Activated T-helper 1 cell treated with Interleukin-2 at 50 U/mL for 16 hours (primary cell): ENCODE results near the gene VPS41.

Experiments used
- DNase-seq: peaks from one replicate; pipeline ENCODE4 v3.0.0-alpha.2; 2020; ENCODE audit warnings: low read depth

Gene VPS41

GRCh38 chr7:38727184-38727940, 181.6 kb downstream of the VPS41 start:
- DNase-seq, result no peak

DNA sequence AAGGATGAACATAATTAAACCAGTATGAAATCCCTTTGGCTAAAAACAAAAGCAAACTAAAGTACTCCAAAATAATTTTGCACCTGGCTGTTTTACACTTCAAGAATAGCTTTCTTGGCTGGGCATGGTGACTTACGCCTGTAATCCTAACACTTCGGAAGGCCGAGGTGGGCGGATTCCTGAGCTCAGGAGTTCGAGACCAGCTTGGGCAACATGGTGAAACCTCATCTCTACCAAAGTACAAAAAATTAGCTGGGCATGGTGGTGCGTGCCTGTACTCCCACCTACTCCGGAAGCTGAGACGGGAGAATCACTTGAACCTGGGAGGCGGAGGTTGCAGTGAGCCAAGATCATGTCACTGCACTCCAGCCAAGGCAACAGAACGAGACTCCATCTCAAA, 185.7 kb downstream of the VPS41 start:
- DNase-seq, result no peak

GRCh38 chr7:38716397-38716796, 192.6 kb downstream of the VPS41 start:
- DNase-seq, result no peak

DNA sequence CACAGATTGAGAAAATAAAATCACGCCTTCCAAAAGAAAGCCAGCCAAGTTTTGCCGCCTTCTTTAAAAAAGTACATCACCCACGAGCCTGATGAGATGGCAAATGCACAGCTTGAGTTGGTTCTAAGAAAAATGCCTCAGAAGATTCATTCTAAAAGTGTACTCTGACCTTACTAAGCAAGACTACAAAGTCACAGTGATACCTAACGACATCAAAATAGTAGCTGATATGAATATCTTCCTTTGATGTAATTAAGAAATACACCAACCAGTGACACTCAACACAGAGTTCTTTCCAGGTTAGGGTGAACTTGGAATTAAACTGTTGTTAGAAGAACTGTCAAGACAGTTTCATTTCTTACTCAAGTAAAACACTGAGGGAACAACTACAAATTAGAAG, 199.9 kb downstream of the VPS41 start:
- DNase-seq, result no peak

- DNase-seq, result no peak
Measured at GRCh38 chr7:38704751-38705150, 204.2 kb downstream of the VPS41 start.

GRCh38 chr7:38704041-38704547, 204.9 kb downstream of the VPS41 start:
- no peak for DNase-seq

- no peak for DNase-seq
Measured at GRCh38 chr7:38703093-38703492, 205.9 kb downstream of the VPS41 start.

DNA sequence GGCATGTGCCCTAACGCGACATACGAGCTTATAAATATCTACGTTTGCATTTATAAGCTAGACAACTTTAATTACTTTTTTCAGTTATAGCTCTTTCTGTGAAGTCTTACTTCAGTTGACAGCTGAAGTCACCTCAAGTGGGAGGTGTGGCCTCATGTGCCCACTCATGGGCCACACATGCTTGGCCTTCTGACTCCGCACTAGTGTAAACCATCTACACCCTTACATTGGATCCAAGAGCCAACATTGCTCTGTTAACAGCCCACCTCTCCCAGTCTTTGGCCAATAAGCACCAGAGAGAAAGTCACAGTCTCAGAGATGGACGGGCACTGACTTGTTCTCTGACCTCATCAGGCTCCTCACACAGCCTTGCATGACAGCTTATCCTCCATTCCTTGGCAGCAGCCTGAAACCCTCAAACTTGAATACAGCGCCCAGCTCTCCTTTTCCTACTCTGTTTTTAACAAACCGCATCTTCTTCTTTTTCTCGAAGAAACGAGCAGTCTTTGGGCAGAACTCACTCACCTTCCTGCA, 206.9 kb downstream of the VPS41 start:
- no peak for DNase-seq

- no peak for DNase-seq
Measured at GRCh38 chr7:38700116-38700515, 208.9 kb downstream of the VPS41 start.

GRCh38 chr7:38699471-38699870, 209.5 kb downstream of the VPS41 start:
- DNase-seq, result no peak

DNA sequence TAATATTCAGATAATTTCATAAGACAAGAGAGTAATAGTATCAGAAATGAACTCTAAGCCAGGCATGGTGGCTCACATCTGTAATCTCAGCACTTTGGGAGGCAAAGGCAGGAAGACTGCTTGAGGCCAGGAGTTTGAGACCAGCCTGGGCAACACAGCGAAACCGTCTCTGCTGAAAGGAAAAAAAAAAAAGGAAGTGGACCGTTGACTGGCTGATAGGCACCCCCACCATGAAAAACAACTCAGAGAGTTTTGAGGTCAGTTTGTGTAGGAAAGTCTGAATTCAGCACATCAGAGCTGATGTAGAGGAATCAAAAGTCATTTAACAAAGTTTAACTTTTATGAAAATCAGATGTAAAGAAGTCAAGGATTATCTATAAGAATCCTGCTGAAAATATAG, 214.7 kb downstream of the VPS41 start:
- DNase-seq, result no peak

- no peak for DNase-seq
Measured at GRCh38 chr7:38686888-38687287, 222.1 kb downstream of the VPS41 start.

GRCh38 chr7:38685851-38686250, 223.1 kb downstream of the VPS41 start:
- DNase-seq, result no peak

DNA sequence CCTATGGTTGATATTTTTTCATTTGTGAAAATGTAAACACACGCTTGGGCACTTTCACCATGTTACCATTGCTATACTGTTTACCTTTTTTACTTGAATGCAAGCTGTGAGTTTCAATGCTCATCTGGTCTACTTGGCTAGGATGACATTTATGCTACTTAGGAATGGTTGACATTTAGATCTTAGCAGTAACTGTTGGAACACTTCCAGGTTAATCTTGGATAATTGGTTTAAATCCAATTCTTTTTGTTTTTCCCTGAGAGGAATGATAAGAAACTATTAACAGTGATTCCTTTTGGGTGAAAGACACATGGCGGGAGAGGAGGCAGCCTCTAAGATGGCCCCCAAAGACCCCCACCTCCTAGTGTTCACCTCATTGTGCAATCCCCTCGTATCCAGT, 226.4 kb downstream of the VPS41 start:
- DNase-seq, result no peak

DNA sequence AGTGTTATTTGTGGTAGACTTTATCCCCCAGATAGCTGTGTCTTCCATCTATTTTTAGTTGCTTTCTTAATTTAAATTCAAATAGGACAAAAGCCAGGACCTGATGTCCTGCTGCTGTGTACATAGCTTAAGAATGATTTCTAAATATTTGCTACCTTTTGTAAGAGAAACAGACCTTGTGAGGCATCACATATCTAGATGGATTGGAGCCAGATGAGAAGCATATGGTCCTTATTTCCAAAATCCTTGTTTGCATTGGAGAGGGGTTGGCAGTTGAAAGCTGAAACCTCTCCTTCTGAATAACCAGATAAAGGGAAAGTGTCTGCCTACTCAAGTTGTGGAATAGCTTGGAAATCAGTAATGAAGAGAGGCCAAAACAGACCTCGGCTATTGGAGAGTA, 227.1 kb downstream of the VPS41 start:
- no peak for DNase-seq

- no peak for DNase-seq
Measured at GRCh38 chr7:38679419-38679818, 229.6 kb downstream of the VPS41 start.

- no peak for DNase-seq
Measured at GRCh38 chr7:38678698-38679054, 230.3 kb downstream of the VPS41 start.

GRCh38 chr7:38677981-38678697, 230.9 kb downstream of the VPS41 start:
- DNase-seq, result no peak

DNA sequence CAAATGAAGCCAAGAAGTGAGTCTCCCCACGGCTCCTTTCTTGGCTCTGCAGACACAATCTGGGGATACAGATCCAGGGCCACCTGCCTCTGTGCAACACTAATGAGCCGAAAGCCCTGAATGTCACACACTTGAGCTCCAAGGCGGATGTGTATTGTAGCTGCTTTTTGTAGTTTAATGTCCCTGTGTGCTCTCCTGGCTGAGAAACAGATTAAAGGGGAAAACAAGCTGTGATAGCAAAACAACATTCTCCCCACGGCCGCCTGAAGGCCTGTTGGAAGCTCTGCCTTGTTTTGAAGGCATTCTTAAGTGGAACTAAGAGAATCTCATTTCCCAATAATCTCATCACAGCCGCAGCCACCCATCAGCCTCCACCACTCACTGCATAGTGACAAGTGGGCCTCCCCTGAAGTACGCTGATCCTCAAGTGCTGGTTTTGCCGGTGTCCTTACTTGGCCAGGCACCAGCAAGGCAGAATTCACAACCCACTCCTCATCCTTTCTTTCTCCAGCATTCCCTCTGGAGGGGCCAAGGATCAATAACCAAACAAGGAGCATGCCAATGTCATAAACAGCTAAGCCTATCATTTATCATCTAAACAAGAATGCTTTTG, 233.4 kb downstream of the VPS41 start:
- DNase-seq, result no peak

DNA sequence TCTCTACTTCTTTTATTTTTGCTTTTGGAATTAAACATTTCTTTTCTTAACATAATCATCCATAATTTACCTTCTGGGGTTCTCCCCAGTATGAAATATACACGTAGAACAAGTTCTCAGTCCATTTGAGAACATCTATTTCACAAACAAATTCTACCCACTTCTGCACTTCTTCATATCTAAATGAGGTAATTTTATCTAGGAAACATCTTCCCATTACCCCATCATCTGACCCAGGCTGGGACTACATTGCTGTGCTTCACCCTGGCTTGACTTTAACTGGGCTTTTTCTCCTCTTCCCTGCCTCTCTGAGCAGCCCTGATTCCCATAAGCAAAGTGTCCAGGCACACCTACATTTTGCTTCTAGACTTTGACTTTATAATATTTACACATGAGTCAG, 234.5 kb downstream of the VPS41 start:
- DNase-seq, result no peak

DNA sequence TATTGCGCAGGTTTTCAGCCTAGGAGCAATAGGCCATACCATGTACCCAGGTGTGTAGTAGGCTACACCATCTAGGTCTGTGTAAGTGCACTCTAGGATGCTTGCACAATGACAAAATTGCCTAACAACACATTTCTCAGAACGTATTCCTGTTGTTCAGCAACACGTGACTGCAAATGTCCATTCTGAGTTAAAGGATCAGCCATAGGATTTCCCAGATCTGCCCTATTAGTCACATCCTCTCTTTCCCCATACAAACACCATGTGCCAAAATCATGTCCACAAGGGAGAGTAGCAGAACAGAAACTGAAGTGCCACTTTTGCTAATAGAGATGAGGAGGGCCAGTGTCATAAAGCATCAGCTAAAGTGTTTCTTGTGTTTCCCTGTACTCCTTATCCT, 235.2 kb downstream of the VPS41 start:
- DNase-seq, result no peak
